NCI-H2227 treated with DMSO at 0.1 percent for 48 hours (cell line): Measurements from ENCODE around the gene PRDX5.

Experiments used
- DNase-seq: peaks from one replicate; lab custom pipeline; 2025; lab: John Stamatoyannopoulos, UW

Gene PRDX5

GRCh38 chr11:64362339-64362738, 44.4 kb downstream of the PRDX5 start:
- no peak for DNase-seq

DNA sequence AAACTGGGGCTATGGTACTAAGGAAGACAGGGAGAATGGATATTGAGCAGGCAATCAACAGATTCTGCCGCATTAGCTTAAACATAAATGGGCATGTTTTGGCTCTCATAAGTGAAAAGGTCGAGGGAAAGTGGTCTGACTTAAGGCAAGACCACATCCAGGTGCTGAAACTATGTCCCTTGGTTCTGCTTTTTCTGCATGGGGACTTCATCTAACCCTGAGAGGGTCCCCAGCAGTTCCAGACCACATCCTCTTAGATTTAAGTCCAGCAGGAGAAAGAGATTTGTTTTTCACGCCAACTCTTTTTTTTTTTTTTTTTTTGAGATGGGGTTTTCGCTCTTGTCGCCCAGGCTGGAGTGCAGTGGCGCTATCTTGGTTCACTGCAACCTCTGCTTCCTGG, 46.5 kb downstream of the PRDX5 start:
- DNase-seq = no peak

DNA sequence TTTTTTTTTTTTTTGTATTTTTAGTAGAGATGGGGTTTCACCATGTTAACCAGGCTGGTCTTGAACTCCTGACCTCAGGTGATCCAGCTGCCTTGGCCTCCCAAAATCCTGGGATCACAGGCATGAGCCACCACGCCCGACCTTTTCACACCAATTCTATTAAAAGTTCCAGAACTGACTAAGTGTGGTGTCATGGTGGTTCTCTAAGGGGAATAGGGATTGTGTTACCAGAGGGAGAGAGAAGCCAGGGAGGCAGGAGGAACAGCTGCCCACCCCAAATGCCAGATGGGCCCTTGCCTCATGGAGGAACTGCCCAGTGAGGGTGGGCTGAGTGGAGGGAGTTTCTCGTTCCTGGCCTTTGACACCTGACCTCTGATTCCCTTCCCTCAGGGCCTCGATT, 47.0 kb downstream of the PRDX5 start:
- no peak for DNase-seq

- no peak for DNase-seq
These were observed 48.8 kb downstream of the PRDX5 start for GRCh38 chr11:64366751-64367150.

- DNase-seq = no peak
These were observed 50.2 kb downstream of the PRDX5 start for GRCh38 chr11:64367931-64368672.

GRCh38 chr11:64368673-64369074, 50.8 kb downstream of the PRDX5 start:
- no peak for DNase-seq

DNA sequence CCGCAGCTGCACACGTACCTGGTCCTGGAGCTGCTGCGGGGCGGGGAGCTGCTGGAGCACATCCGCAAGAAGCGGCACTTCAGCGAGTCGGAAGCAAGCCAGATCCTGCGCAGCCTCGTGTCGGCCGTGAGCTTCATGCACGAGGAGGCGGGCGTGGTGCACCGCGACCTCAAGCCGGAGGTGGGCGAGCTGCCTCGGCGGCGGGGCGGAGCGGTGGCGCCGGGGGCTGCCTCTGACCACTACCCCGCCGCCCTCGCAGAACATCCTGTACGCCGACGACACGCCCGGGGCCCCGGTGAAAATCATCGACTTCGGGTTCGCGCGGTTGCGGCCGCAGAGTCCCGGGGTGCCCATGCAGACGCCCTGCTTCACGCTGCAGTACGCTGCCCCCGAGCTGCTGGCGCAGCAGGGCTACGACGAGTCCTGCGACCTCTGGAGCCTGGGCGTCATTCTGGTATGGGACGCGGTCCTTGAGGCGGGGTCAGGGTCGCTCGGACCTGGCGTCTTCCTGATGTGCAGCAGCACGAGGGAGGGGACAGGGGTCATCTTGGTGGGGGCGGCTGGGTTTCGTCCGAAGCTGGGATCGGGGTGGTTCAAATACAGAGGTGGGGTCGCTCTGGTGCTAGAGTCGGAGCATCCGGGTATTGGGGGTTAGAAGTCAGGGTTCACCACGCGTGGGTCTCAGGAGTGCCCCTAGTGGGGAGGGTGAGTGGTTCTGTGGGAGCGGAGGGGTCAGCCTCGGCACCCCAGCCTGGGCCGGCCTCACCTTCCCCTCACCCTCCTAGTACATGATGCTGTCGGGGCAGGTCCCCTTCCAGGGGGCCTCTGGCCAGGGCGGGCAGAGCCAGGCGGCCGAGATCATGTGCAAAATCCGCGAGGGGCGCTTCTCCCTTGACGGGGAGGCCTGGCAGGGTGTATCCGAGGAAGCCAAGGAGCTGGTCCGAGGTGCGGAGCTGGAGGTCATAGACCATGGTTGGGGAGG, 51.8 kb downstream of the PRDX5 start:
- DNase-seq = no peak

GRCh38 chr11:64371201-64371600, 53.3 kb downstream of the PRDX5 start:
- no peak for DNase-seq
